GM20431 (cell line): ENCODE data around the gene OPALIN.

Experiments
- in situ Hi-C: fragments of 300-500 bp; cut with MseI, MboI; formaldehyde crosslinking; loops from one replicate; pipeline ENCODE4 v1.15.0; 2020; ENCODE audit warnings: low sequenced_read_pairs; ENCODE audit not compliant: unreplicated experiment

OPALIN gene, protein sequence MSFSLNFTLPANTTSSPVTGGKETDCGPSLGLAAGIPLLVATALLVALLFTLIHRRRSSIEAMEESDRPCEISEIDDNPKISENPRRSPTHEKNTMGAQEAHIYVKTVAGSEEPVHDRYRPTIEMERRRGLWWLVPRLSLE

GRCh38 chr10:96358851-96359540 lies at the start of gene OPALIN:
Gene OPALIN, minus strand, starts transcription at chr10:96359002. Its CDS starts 106 bp downstream, at chr10:96358896.
- in situ Hi-C loops = no loop called here

DNA sequence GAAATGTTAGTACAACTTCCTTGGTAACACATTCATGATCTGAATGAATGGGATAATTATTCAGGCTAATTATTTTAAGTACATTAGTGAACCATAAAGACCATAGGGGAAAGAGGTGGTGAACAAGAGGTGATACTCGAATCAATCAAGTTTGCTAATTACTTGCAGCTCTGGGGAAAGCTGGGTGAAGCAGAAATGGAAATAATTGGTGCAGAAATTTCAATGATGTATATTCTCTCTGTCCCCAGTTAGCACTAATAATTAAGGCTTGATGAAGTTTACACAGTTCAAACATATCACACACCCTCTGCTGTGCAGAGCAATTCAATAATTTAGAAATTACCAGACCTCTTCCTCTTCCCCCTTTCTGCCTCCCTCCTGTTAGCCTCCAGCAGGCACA lies 49.4 kb upstream of the OPALIN start:
- in situ Hi-C loops = no loop called here

- in situ Hi-C loops = no loop called here
These were observed 48.8 kb upstream of the OPALIN start for GRCh38 chr10:96407560-96408069.

- in situ Hi-C loops = no loop called here
These were observed 47.3 kb upstream of the OPALIN start for GRCh38 chr10:96406091-96406490.

DNA sequence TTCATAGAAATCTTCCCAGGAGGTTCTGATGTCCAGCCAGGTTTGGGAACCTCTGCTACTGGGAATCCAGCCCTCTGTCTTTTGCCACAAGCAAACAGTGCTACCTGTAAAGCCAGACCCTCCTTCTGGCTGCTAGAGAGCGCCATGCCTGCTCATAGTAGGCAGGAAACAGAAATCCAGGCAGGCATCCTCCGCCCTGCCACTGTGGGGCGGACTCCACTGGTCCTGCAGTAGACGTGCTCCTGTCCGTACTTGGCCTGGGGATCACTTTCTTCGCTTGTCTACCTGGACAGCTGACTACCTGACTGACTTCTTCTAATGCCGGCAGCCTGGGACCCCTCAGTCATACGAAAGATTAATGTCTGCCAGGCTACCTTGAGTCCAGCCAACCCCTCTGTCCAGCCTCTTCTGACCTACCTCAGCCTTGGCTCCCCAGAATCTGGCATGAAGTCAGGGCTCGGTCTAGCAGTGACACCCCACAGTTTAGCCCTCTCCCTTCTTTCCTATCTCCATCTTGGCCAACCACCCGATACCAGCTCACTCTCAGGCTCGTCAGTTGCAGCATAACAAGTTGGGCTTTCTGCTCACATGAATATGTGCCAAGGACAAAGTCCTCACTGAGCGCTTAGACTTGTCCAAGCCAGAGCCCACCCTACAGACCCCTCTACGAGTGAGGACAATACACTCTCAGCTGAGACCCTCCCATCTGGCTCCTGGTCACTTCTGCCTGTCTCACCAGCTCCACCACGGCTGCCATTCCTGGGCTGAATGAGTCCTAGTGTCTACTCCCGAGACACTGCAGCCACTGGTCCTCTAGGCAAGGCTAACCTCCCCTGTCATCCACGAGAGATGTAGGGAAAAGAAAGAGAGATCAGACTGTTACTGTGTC lies 43.9 kb upstream of the OPALIN start:
- in situ Hi-C loops = no loop called here

GRCh38 chr10:96401036-96401435 lies 42.2 kb upstream of the OPALIN start:
- in situ Hi-C loops = no loop called here

- in situ Hi-C loops = no loop called here
These were observed 41.7 kb upstream of the OPALIN start for GRCh38 chr10:96400465-96400864.

GRCh38 chr10:96397902-96398301 lies 39.1 kb upstream of the OPALIN start:
- in situ Hi-C loops = loop anchor here (25.0 kb wide), 1 partner anchor 214 kb away; no protein-coding TSS in a partner anchor

- in situ Hi-C loops = loop anchor here (25.0 kb wide), 1 partner anchor 216 kb away; no protein-coding TSS in a partner anchor
These were observed 37.4 kb upstream of the OPALIN start for GRCh38 chr10:96395931-96396877.

- in situ Hi-C loops = loop anchor here (25.0 kb wide), 1 partner anchor 222 kb away; no protein-coding TSS in a partner anchor
These were observed 31.7 kb upstream of the OPALIN start for GRCh38 chr10:96390460-96390864.

DNA sequence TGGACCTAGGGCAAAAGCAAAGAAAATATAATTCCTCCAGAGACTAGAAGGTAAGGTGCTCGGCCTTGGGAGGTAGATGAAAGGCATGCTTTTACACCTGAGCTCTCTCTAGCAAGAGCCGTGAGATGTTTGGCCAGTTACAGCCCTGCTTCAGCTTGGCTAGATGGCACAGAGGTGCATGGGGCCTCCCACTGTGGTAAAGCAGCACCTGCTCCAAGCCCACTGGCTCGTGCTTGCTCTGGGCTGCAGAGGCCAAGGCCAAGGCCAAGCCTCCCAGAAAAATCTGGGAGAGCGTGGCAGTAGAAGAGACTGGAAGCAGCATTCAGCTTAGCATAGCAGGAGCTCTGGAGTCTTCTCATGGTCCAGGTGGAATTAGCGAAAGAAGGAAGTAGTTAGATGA lies 31.0 kb upstream of the OPALIN start:
- in situ Hi-C loops = loop anchor here (25.0 kb wide), 1 partner anchor 223 kb away; no protein-coding TSS in a partner anchor

- in situ Hi-C loops = loop anchor here (25.0 kb wide), 1 partner anchor 225 kb away; no protein-coding TSS in a partner anchor
These were observed 28.8 kb upstream of the OPALIN start for GRCh38 chr10:96387601-96388000.

DNA sequence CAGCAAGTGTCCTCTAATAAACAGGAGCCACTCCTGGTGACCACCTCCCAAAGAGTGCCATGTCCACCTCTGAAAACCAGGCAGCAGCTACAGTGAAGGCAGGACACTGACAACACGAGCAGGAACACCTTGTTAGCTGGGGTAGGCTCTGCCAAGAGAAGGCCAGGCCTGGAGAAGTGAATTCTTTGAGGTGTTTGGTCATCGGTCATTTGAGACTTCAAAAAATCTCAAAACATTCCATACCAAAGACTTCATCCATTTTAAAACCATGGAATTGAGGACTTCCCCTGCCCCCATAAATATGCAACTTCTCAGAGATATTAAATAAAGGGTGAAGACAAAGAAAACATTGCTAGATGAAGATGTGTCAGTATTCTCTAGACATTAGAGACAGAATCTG lies 28.4 kb upstream of the OPALIN start:
- in situ Hi-C loops = loop anchor here (25.0 kb wide), 1 partner anchor 225 kb away; no protein-coding TSS in a partner anchor

- in situ Hi-C loops = loop anchor here (25.0 kb wide), 1 partner anchor 228 kb away; no protein-coding TSS in a partner anchor
These were observed 25.7 kb upstream of the OPALIN start for GRCh38 chr10:96384506-96384905.

- in situ Hi-C loops = loop anchor here (25.0 kb wide), 1 partner anchor 231 kb away; no protein-coding TSS in a partner anchor
These were observed 22.0 kb upstream of the OPALIN start for GRCh38 chr10:96380821-96381220.

- in situ Hi-C loops = loop anchor here (25.0 kb wide), 1 partner anchor 233 kb away; no protein-coding TSS in a partner anchor
These were observed 21.0 kb upstream of the OPALIN start for GRCh38 chr10:96379758-96380157.

DNA sequence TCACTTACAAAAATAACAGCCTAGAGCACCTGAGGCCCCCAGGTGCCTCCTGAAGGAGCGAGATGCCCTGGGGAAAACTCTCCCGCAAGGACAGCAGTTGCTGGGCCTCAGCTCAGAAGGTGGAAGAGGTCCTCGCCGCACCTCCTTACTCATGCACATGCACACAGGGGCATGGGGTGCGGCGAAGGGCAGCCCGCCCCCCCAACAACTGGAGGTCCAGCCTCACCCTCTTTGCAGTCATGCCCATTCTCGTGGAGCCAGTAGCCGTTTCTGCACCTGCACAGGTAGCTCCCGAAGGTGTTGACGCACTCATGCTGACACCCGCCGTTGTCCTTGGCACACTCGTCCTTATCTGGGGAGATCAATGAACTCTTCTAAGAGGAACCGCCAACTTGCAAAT lies 19.9 kb upstream of the OPALIN start:
- in situ Hi-C loops = loop anchor here (25.0 kb wide), 1 partner anchor 234 kb away; no protein-coding TSS in a partner anchor

DNA sequence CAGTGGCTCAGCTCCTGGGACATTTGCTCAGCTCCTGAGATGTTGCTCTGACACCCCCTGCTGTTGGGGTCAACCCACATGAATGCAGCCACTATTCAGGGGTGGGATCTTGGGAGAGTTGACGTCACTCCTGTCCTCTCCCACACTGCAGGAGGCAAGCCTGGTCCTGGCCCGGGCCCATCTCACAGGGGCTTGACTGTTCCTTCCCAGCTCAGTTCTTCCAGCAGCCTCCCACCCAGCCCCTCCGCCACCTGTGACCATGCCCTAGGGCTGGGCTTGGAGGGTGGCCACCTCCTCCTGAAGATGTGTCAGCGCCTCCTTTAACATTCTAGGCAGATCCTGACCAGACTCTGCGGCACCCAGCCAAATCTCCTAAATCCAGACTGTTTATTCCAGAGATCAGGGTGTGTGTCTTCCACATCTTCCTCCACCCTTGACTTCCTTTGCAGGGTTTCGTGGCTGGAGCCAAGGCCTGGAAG lies 19.1 kb upstream of the OPALIN start:
- in situ Hi-C loops = loop anchor here (25.0 kb wide), 1 partner anchor 234 kb away; no protein-coding TSS in a partner anchor

GRCh38 chr10:96376483-96376882 lies 17.7 kb upstream of the OPALIN start:
- in situ Hi-C loops = loop anchor here (25.0 kb wide), 1 partner anchor 236 kb away; no protein-coding TSS in a partner anchor
